SK-N-MC (cell line): ENCODE results near the gene CRIP3.

Experiments
- EZH2 ChIP-seq: fragments of 200-600 bp; sonication (generic); IDR thresholded peaks from one replicate; pipeline ENCODE4 v1.6.1; 2017; ENCODE audit warnings: antibody characterized with exemption
- FOXP2 ChIP-seq: optimal IDR thresholded peaks from 2 replicates; pipeline ENCODE3; 2011; ENCODE audit warnings: mild to moderate bottlenecking, moderate library complexity; ENCODE audit not compliant: insufficient read depth; ENCODE audit errors: extremely low read length, control extremely low read depth
- POLR2AphosphoS5 ChIP-seq: IDR thresholded peaks from 2 replicates; pipeline ENCODE4 v1.6.1; 2012; ENCODE audit warnings: mild to moderate bottlenecking, low read depth, low read length, borderline replicate concordance

- TF ChIP-seq POLR2AphosphoS5 (no peak), EZH2 (no peak), FOXP2 (no peak)
Observed at GRCh38 chr6:43291708-43292107, 16.9 kb downstream of the CRIP3 start.
